Stimulated activated CD4-positive, alpha-beta T cell treated with anti-CD3 and anti-CD28 coated beads, Interleukin-4, amount 100 ng/mL, for 48 hours (primary cell): ENCODE measurements around the gene SHPK.

Experiments used
- DNase-seq, 2 donors: peaks; one replicate each; pipeline ENCODE4 v3.0.0-alpha.2; 2020; ENCODE audit warnings: low read depth in 2 of 2

The SHPK gene

GRCh38 chr17:3636154-3636907, at the start of gene SHPK, which contains the start of gene CTNS:
SHPK (minus strand) TSS chr17:3636250; CDS start chr17:3636219, 31 bp downstream.
CTNS (plus strand) TSS chr17:3636760; CDS start chr17:3640207, 3,447 bp downstream.
- peak; percentile 92 to 95 for DNase-seq

GRCh38 chr17:3685174-3685573, 49.1 kb upstream of the SHPK start:
- DNase-seq = no peak

GRCh38 chr17:3683054-3683511, 47.0 kb upstream of the SHPK start:
- DNase-seq = peak; percentile 37 to 53

- no peak for DNase-seq
Observed at GRCh38 chr17:3682033-3682432, 46.0 kb upstream of the SHPK start.

- DNase-seq = no peak
Observed at GRCh38 chr17:3681565-3681964, 45.5 kb upstream of the SHPK start.

- no peak for DNase-seq
Observed at GRCh38 chr17:3681057-3681456, 45.0 kb upstream of the SHPK start.

- no peak for DNase-seq
Observed at GRCh38 chr17:3679531-3680126, 43.6 kb upstream of the SHPK start.

- DNase-seq = no peak
Observed at GRCh38 chr17:3678821-3679530, 42.9 kb upstream of the SHPK start.

- no peak for DNase-seq
Observed at GRCh38 chr17:3678095-3678820, 42.2 kb upstream of the SHPK start.

- DNase-seq = no peak
Observed at GRCh38 chr17:3675886-3676285, 39.8 kb upstream of the SHPK start.

GRCh38 chr17:3672571-3672970, 36.5 kb upstream of the SHPK start:
- no peak for DNase-seq

- DNase-seq = no peak
Observed at GRCh38 chr17:3669548-3669947, 33.5 kb upstream of the SHPK start.

- no peak for DNase-seq
Observed at GRCh38 chr17:3669085-3669347, 33.0 kb upstream of the SHPK start.

GRCh38 chr17:3668279-3669084, 32.4 kb upstream of the SHPK start, which contains the start of the genes EMC6 and TAX1BP3:
EMC6 (plus strand) TSS chr17:3668812; CDS start chr17:3669147, 335 bp downstream.
TAX1BP3 (minus strand) TSS chr17:3668578; CDS start chr17:3668526, 52 bp downstream.
- DNase-seq = peak; percentile 98

- DNase-seq = no peak
Observed at GRCh38 chr17:3667366-3668278, 31.6 kb upstream of the SHPK start.

- DNase-seq = no peak
Observed at GRCh38 chr17:3666516-3666915, 30.5 kb upstream of the SHPK start.

- no peak for DNase-seq
Observed at GRCh38 chr17:3665834-3666233, 29.8 kb upstream of the SHPK start.

GRCh38 chr17:3663102-3664011, 27.3 kb upstream of the SHPK start:
- no peak for DNase-seq

- no peak for DNase-seq
Observed at GRCh38 chr17:3660311-3660891, 24.4 kb upstream of the SHPK start.
